Liver (tissue), 9 donors: ENCODE results near the gene TNC. TPM values are rescaled to one million over a fixed set of nuclear protein-coding genes. Genes with fewer than 3 reads are reported as not detected.

Source experiments
- DNase-seq: peaks from one replicate; pipeline ENCODE4 v3.0.0-alpha.2; 2017; ENCODE audit warnings: low spot score
- H3K27ac ChIP-seq, 2 donors: one replicate each; pipeline ENCODE4 v1.7.0; 2013; ENCODE audit warnings: inconsistent platforms in 2 of 2, low read length in 2 of 2, control low read depth in 1 of 2, low read depth in 1 of 2, mild to moderate bottlenecking in 1 of 2
- H3K27me3 ChIP-seq, 4 donors: one replicate each; pipeline versions ENCODE4 v1.6.1 to v1.7.0; 2013; ENCODE audit warnings: low read length in 3 of 4, inconsistent platforms in 1 of 4, mild to moderate bottlenecking in 1 of 4, moderate library complexity in 1 of 4; ENCODE audit not compliant: control insufficient read depth in 4 of 4, insufficient read depth in 4 of 4
- H3K36me3 ChIP-seq, 4 donors: one replicate each; pipeline versions ENCODE4 v1.6.1 to v1.7.0; 2013; ENCODE audit warnings: low read length in 3 of 4, mild to moderate bottlenecking in 3 of 4, low read depth in 1 of 4, moderate library complexity in 1 of 4; ENCODE audit not compliant: control insufficient read depth in 4 of 4, insufficient read depth in 3 of 4
- H3K4me1 ChIP-seq, 4 donors: one replicate each; pipeline versions ENCODE4 v1.6.1 to v1.7.0; 2013; ENCODE audit warnings: low read length in 3 of 4, mild to moderate bottlenecking in 3 of 4, moderate library complexity in 1 of 4; ENCODE audit not compliant: control insufficient read depth in 4 of 4, insufficient read depth in 4 of 4
- H3K4me3 ChIP-seq, 3 donors: one replicate each; pipeline versions ENCODE4 v1.6.1 to v1.7.0; 2013; ENCODE audit warnings: low read length in 3 of 3, control low read depth in 1 of 3, low read depth in 1 of 3, mild to moderate bottlenecking in 1 of 3
- H3K9ac ChIP-seq, 2 donors: one replicate each; pipeline ENCODE4 v1.7.0; 2013; ENCODE audit warnings: low read length in 2 of 2, mild to moderate bottlenecking in 2 of 2, moderate library complexity in 2 of 2, control low read depth in 1 of 2, low read depth in 1 of 2
- H3K9me3 ChIP-seq, 4 donors: one replicate each; pipeline versions ENCODE4 v1.6.1 to v1.7.0; 2013; ENCODE audit warnings: low read length in 3 of 4; ENCODE audit not compliant: control insufficient read depth in 4 of 4
- FOXA1 ChIP-seq: IDR thresholded peaks from 2 replicates; pipeline ENCODE4 v1.6.1; 2016; ENCODE audit warnings: antibody characterized with exemption
- FOXA2 ChIP-seq: IDR thresholded peaks from 2 replicates; pipeline ENCODE4 v1.6.1; 2016; ENCODE audit warnings: antibody characterized with exemption
- GABPA ChIP-seq, 2 donors: IDR thresholded peaks in 1 of 2; conservative IDR thresholded peaks in 1 of 2; 2 replicates each; pipeline ENCODE4 v1.6.1; 2016; ENCODE audit warnings: antibody characterized with exemption in 2 of 2, mild to moderate bottlenecking in 1 of 2, moderate library complexity in 1 of 2
- HNF4A ChIP-seq, 2 donors: conservative IDR thresholded peaks; 2 replicates each; pipeline ENCODE4 v1.6.1; 2016; ENCODE audit warnings: antibody characterized with exemption in 2 of 2, mild to moderate bottlenecking in 2 of 2
- HNF4G ChIP-seq: IDR thresholded peaks from 2 replicates; pipeline ENCODE4 v1.6.1; 2016; ENCODE audit warnings: antibody characterized with exemption
- NR2F2 ChIP-seq: IDR thresholded peaks from 2 replicates; pipeline ENCODE4 v1.6.1; 2016; ENCODE audit warnings: antibody characterized with exemption
- RAD21 ChIP-seq, 2 donors: IDR thresholded peaks; 2 replicates each; pipeline ENCODE4 v1.6.1; 2016; ENCODE audit warnings: antibody characterized with exemption in 2 of 2, mild to moderate bottlenecking in 2 of 2
- RXRA ChIP-seq, 2 donors: IDR thresholded peaks; 2 replicates each; pipeline ENCODE4 v1.6.1; 2017 to 2018; ENCODE audit warnings: antibody characterized with exemption in 2 of 2, mild to moderate bottlenecking in 1 of 2
- SP1 ChIP-seq: IDR thresholded peaks from 2 replicates; pipeline ENCODE4 v1.6.1; 2018; ENCODE audit warnings: antibody characterized with exemption, mild to moderate bottlenecking
- TAF1 ChIP-seq: conservative IDR thresholded peaks from 2 replicates; pipeline ENCODE4 v1.6.1; 2016; ENCODE audit warnings: antibody characterized with exemption, mild to moderate bottlenecking
- YY1 ChIP-seq: IDR thresholded peaks from 2 replicates; pipeline ENCODE4 v1.6.1; 2016; ENCODE audit warnings: antibody characterized with exemption, mild to moderate bottlenecking
- WGBS: extraction: QIAGEN DNeasy Blood & Tissue Kit; methylation state at CpG from one replicate; pipeline ENCODE4 v1.1.7; 2013; 5-methylcytosine and 5-hydroxymethylcytosine counted together
- polyA plus RNA-seq, 2 donors: library from polyadenylated mRNA; stranded (reverse) in 1 of 2; unstranded in 1 of 2; fragments of 200-250 nt in 1 of 2; fragments of >200 nt in 1 of 2; fragmentation: Nextera tagmentation in 1 of 2; extraction: Ambion mirVana in 1 of 2; gene quantifications; one replicate each; pipeline versions ENCODE4 v1.2.1 to v1.2.3, GENCODE V29; 2013 to 2015
- total RNA-seq, 2 donors: library from RNA; depleted of rRNA; stranded (reverse); fragments of >200 nt; gene quantifications; one replicate each; pipeline ENCODE4 v1.2.3, GENCODE V29; 2014
- TF ChIP-seq, protein P1 (sequence below): fragments of 150-350 bp; IDR thresholded peaks from 2 replicates; pipeline ENCODE4 v1.5.1; 2017; ENCODE audit warnings: improper control_type of control experiment, low read depth, low read length; ENCODE audit not compliant: missing input control
- TF ChIP-seq, protein P2 (sequence below): IDR thresholded peaks from 2 replicates; pipeline ENCODE4 v1.6.1; 2016; ENCODE audit warnings: antibody characterized with exemption
- donor health status: healthy.
- donor health status: healthy.
- donor health status: healthy.
- donor health status: healthy.
- donor health status: healthy.

TNC gene
- total and polyA plus RNA-seq, 4 donors: 0.19 to 6.3 (median 1.8) TPM

DNA sequence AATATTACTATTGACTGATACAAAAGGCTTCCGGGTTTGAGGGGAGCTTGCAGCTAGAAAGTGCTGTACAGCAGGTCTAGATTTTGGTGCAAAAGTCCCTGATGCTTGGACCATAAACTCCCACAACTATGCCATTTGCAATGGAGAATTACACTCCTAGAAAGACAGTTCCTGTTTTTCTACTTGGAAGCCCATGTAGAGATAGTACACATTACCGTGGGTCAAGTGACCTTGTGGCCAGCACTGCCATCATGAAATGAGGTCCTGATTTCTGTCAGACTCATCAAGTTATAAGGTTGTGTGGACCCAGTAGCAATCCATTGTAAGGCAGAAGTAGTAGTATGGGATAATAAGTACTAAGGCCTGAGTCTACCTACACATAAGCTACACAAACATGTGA lies 144.7 kb downstream of the TNC start:
- H3K9ac ChIP-seq: no peak overlapping the region
- no peaks in the 10 kb centered on the region for H3K36me3 ChIP-seq
- H3K9me3 ChIP-seq: no peaks in the 10 kb centered on the region
- H3K4me1 ChIP-seq: no peaks in the 10 kb centered on the region
- 80% methylated on average over 2 of the region's 2 CpGs for WGBS
- H3K4me3 ChIP-seq: no peak overlapping the region
- no peaks in the 10 kb centered on the region for H3K27me3 ChIP-seq
- no peak overlapping the region for H3K27ac ChIP-seq
- TF ChIP-seq RXRA (IDR thresholded peaks at IDR 0.05): no peak
- TF ChIP-seq TAF1: no peak
- no peak for TF ChIP-seq HNF4G
- TF ChIP-seq SP1: no peak
- no peak for TF ChIP-seq FOXA1
- TF ChIP-seq FOXA2: no peak
- no peak for TF ChIP-seq RAD21 (IDR thresholded peaks at IDR 0.05)
- no peak for TF ChIP-seq GABPA (IDR thresholded peaks at IDR 0.05 in 1 of 2, conservative IDR thresholded peaks at IDR 0.05 in 1 of 2)
- no peak for TF ChIP-seq HNF4A (conservative IDR thresholded peaks at IDR 0.05)
- TF ChIP-seq, protein P1, sequence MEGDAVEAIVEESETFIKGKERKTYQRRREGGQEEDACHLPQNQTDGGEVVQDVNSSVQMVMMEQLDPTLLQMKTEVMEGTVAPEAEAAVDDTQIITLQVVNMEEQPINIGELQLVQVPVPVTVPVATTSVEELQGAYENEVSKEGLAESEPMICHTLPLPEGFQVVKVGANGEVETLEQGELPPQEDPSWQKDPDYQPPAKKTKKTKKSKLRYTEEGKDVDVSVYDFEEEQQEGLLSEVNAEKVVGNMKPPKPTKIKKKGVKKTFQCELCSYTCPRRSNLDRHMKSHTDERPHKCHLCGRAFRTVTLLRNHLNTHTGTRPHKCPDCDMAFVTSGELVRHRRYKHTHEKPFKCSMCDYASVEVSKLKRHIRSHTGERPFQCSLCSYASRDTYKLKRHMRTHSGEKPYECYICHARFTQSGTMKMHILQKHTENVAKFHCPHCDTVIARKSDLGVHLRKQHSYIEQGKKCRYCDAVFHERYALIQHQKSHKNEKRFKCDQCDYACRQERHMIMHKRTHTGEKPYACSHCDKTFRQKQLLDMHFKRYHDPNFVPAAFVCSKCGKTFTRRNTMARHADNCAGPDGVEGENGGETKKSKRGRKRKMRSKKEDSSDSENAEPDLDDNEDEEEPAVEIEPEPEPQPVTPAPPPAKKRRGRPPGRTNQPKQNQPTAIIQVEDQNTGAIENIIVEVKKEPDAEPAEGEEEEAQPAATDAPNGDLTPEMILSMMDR: no peak
- DNase-seq: no peak

DNA sequence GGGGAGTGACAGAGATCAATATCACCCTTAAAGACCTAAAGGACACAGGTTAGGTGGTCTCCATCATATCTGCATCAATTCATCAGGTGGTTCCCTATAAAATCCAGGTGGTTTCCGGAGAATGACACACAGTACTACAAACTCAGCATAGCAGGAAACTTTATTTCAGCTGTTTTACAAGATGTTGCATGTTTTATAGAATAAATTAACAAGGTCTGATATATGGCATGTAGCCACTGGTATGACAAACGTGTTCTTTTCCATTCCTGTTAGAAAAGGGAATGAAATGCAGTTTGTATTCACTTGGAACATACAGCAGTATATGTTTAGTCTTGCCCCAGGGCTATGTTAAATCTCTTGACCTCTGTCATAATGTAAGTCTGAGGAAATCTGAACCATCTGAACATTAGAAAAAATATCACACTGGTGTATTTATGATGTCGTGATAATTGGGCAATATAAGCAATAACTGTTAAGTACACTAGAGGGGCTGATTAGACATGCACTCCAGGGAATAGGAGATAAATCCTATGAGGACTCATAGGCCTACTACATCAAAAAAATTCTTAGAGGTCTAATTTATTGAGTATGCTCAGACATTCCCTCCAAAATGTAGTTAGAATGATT lies 145.3 kb downstream of the TNC start:
- no peaks in the 10 kb centered on the region for H3K36me3 ChIP-seq
- no peaks in the 10 kb centered on the region for H3K27me3 ChIP-seq
- no peak for DNase-seq
- H3K9ac ChIP-seq: no peak overlapping the region
- no peaks in the 10 kb centered on the region for H3K9me3 ChIP-seq
- TF ChIP-seq, protein P2, sequence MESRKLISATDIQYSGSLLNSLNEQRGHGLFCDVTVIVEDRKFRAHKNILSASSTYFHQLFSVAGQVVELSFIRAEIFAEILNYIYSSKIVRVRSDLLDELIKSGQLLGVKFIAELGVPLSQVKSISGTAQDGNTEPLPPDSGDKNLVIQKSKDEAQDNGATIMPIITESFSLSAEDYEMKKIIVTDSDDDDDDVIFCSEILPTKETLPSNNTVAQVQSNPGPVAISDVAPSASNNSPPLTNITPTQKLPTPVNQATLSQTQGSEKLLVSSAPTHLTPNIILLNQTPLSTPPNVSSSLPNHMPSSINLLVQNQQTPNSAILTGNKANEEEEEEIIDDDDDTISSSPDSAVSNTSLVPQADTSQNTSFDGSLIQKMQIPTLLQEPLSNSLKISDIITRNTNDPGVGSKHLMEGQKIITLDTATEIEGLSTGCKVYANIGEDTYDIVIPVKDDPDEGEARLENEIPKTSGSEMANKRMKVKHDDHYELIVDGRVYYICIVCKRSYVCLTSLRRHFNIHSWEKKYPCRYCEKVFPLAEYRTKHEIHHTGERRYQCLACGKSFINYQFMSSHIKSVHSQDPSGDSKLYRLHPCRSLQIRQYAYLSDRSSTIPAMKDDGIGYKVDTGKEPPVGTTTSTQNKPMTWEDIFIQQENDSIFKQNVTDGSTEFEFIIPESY: no peak
- TF ChIP-seq NR2F2: no peak
- no peak for TF ChIP-seq SP1
- TF ChIP-seq YY1: no peak
- TF ChIP-seq FOXA1: no peak
- no peaks in the 10 kb centered on the region for H3K4me1 ChIP-seq
- WGBS: 80% methylated on average over 3 of the region's 3 CpGs
- H3K4me3 ChIP-seq: no peak overlapping the region
- H3K27ac ChIP-seq: no peak overlapping the region

Other genes starting within 250 kb of the TNC start
- gene TNFSF8, start 187.6 kb downstream of the TNC start, total RNA-seq: 1 to 10 TPM in 1 of 2 donors, under 1 TPM in 1; 0.28 to 1.4 TPM
- under 1 TPM; 0.48 to 0.53 TPM for gene TNFSF8, start 187.6 kb downstream of the TNC start, polyA plus RNA-seq